K562 (cell line): ENCODE measurements around the gene HSF4.

ENCODE experiments used
- CBX5 ChIP-seq: IDR thresholded peaks from 2 replicates; pipeline ENCODE4 v1.6.1; 2014; ENCODE audit warnings: low read depth, borderline replicate concordance
- MAFK ChIP-seq: IDR thresholded peaks from 2 replicates; pipeline ENCODE4 v1.6.1; 2011; ENCODE audit warnings: low read length, improper control_type of control experiment
- POLR2AphosphoS5 ChIP-seq: IDR thresholded peaks from 2 replicates; pipeline ENCODE4 v1.6.1; 2011; ENCODE audit warnings: mild to moderate bottlenecking, low read depth, low read length, moderate library complexity; ENCODE audit not compliant: control insufficient read depth, insufficient read depth
- ZNF232 ChIP-seq: sonication (generic); formaldehyde crosslinking; IDR thresholded peaks from 2 replicates; pipeline ENCODE4 v1.8.0; 2022; ENCODE audit warnings: mild to moderate bottlenecking, missing genetic modification reagents
- ZNF79 ChIP-seq: fragments of 250-450 bp; sonication (Bioruptor Pico); IDR thresholded peaks from 2 replicates; pipeline ENCODE4 v1.4.0; 2020; ENCODE audit warnings: low read depth, mild to moderate bottlenecking, moderate library complexity
- TF ChIP-seq, protein P1 (sequence below): fragments of 450-650 bp; IDR thresholded peaks from 2 replicates; pipeline ENCODE4 v1.6.1; 2016; ENCODE audit warnings: borderline replicate concordance

- TF ChIP-seq ZNF232 (no peak), POLR2AphosphoS5 (no peak), CBX5 (no peak), MAFK (no peak), ZNF79 (CRISPR knock-in tag) (no peak)
- TF ChIP-seq, protein P1, sequence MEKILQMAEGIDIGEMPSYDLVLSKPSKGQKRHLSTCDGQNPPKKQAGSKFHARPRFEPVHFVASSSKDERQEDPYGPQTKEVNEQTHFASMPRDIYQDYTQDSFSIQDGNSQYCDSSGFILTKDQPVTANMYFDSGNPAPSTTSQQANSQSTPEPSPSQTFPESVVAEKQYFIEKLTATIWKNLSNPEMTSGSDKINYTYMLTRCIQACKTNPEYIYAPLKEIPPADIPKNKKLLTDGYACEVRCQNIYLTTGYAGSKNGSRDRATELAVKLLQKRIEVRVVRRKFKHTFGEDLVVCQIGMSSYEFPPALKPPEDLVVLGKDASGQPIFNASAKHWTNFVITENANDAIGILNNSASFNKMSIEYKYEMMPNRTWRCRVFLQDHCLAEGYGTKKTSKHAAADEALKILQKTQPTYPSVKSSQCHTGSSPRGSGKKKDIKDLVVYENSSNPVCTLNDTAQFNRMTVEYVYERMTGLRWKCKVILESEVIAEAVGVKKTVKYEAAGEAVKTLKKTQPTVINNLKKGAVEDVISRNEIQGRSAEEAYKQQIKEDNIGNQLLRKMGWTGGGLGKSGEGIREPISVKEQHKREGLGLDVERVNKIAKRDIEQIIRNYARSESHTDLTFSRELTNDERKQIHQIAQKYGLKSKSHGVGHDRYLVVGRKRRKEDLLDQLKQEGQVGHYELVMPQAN, result no peak
These were observed 466 bp upstream of the HSF4 start for GRCh38 chr16:67163999-67164558.
